ENCODE measurements around the gene MICAL3.
"Not testable (repeated sequence)": the region's sequence is repeated elsewhere in the genome, so short reads cannot be mapped to it uniquely, and the experiment has no call there.

MICAL3 gene

DNA sequence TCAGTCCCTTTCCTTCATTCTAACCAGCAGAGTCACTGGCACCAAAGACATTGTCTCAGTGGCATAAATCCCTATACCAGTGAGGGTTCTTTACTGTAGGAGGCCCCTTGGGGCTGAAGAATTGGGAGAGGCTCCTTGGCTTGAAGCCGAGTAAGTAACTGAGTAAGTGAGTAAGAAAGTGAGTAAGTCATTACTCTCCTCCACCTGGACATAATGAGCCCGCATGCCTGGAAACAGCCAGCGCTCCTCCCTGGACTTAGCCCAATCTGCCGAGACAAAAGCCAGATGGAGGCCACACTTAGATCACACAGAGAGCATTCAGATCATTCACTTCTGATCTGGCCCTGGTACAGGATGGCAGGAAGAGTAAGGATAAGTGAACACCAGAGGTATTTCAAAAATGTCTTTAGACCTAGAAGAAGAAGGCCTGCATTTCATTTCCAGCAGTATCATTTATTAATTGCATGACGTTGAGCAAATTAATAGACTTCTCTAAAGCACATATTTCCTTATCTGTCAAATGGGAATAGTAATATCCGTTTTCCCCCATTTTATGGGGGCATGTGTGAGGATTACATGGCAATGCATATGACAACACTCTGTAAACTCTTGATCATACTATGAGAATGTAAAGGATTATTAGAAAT is 8.2 kb upstream of the MICAL3 start:
- peak; percentile 96 for FAIRE-seq
- DNase-seq (ENCODE audit: low spot score), result peak; percentile 97

GRCh38 chr22:18031695-18032454 is 7.5 kb upstream of the MICAL3 start:
- DNase-seq (ENCODE audit: low spot score), result peak; percentile 97
- FAIRE-seq, result peak; percentile 97

DNA sequence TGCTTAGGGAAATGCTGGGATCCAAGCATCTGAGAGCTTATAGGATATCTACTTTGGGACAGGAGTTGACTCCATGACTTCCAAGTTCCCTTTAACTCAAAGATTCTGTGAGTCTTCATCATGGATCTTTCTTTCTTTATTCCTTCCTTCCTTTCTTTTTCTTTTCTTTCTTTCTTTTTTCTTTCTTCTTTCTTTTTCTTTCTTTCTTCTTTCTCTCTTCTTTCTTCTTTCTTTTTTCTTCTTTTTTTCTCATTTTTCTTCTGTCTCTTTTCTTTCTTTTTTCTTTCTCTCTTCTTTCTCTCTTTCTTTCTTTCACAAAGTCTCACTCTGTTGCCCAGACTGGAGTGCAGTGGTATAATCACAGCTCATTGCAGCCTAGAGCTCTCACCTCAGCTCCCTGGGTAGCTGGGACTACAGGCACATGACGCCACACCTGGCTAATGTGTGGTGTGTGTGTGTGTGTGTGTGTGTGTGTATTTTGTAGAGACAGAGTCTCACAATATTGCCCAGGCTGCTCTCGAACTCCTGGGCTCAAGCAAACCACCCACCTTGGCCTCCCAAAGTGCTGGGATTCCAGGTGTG is 5.4 kb upstream of the MICAL3 start:
- FAIRE-seq, result no peak
- no peak for DNase-seq (ENCODE audit: low spot score)

GRCh38 chr22:18028817-18029527 is 4.6 kb upstream of the MICAL3 start:
- no peak for DNase-seq (ENCODE audit: low spot score)
- FAIRE-seq, result no peak

- not testable (repeated sequence) for FAIRE-seq; DNase-seq (ENCODE audit: low spot score)
Observed at GRCh38 chr22:18025898-18026297, 1.5 kb upstream of the MICAL3 start.

GRCh38 chr22:18024956-18025720 is 777 bp upstream of the MICAL3 start:
- DNase-seq (ENCODE audit: low spot score), result no peak
- FAIRE-seq, result no peak

GRCh38 chr22:18023509-18024275 is 669 bp downstream of the MICAL3 start:
- DNase-seq (ENCODE audit: low spot score), result peak; percentile 69
- FAIRE-seq, result no peak

- no peak for DNase-seq (ENCODE audit: low spot score)
- no peak for FAIRE-seq
Observed at GRCh38 chr22:18022876-18023275, 1.5 kb downstream of the MICAL3 start.

GRCh38 chr22:18021431-18021830 is 2.9 kb downstream of the MICAL3 start:
- FAIRE-seq, result no peak

GRCh38 chr22:18020743-18021142 is 3.6 kb downstream of the MICAL3 start:
- not testable (repeated sequence) for FAIRE-seq; DNase-seq (ENCODE audit: low spot score)

More at GRCh38 chr22:18021431-18021830, 2.9 kb downstream of the MICAL3 start:
- DNase-seq (ENCODE audit: low spot score), result no peak

- FAIRE-seq, result no peak
- DNase-seq (ENCODE audit: low spot score), result no peak
Observed at GRCh38 chr22:18013947-18014346, 10.4 kb downstream of the MICAL3 start.

GRCh38 chr22:18013436-18013835 is 10.9 kb downstream of the MICAL3 start:
- FAIRE-seq (no peak), DNase-seq (ENCODE audit: low spot score) (no peak)

GRCh38 chr22:18012531-18012930 is 11.8 kb downstream of the MICAL3 start:
- FAIRE-seq (peak; percentile 16), DNase-seq (ENCODE audit: low spot score) (peak; percentile 82)

GRCh38 chr22:18010266-18010665 is 14.1 kb downstream of the MICAL3 start:
- FAIRE-seq (no peak), DNase-seq (ENCODE audit: low spot score) (no peak)

DNA sequence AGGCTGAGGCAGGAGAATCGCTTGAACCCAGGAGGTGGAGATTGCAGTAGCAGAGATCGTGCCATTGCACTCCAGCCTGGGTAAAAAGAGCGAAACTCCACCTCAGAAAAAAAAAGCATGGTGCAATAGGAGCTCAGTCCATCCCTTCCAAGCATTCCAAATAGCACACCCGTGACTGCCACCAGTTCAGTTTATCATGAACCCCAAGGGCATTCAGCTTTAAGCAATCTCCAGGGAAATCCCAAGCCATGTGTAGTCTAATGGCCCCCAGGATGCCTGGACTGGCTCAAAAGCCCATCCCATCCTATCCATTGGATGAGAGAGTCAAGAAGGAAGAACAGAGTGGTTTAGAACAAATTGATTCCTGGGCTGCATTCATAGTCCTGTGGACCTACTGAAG is 16.2 kb downstream of the MICAL3 start:
- FAIRE-seq (no peak), DNase-seq (ENCODE audit: low spot score) (no peak)

DNA sequence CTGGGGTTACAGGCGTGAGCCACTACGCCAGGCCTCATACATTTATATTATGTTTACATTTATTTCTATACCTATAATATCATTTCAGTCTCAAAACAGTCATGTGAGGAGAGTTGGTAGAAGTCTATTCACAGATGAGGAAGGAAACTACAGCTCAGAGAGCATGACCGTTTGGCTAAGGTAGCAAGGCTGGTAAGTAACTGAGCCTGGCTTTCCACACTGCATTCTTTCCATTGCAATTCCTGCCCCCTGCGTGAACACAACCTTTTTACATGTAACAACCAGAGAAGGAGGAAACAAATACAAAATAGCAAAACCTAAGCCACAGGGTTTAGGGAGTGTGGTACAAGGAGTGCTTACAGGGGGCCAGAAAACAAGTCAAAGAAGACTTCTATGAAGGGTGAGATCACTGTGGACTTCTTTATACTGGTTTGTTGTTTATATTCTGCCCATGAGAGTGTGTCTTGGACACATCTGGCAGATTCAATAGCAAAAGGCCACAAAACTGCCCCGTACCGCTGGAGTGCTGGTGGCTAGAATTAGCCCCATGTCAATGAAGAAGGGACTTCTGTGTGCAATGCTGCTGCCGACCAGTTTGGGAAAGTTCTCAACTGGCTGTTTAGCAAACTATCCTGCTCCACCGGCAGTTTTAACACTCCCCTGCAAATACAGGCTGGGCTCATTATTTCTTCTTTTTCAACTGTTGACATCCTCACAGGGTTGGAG is 19.0 kb downstream of the MICAL3 start:
- FAIRE-seq (no peak), DNase-seq (ENCODE audit: low spot score) (no peak)

- FAIRE-seq; DNase-seq (ENCODE audit: low spot score): not testable (repeated sequence)
Observed at GRCh38 chr22:18001894-18002315, 22.5 kb downstream of the MICAL3 start.

- peak; percentile 95 for DNase-seq (ENCODE audit: low spot score)
- peak; percentile 74 for FAIRE-seq
Observed at GRCh38 chr22:18001040-18001893, 23.1 kb downstream of the MICAL3 start.

Data from RCC 7860 (cell line).